KOPT-K1 (cell line): ENCODE measurements around the gene SQOR.

ENCODE experiments used
- H3K27ac ChIP-seq: fragments of 200-600 bp; sonication (generic); 2 replicates; pipeline ENCODE4 v1.5.1; 2016; ENCODE audit warnings: antibody characterized with exemption, mild to moderate bottlenecking, low read depth, low read length; ENCODE audit not compliant: poor library complexity, severe bottlenecking
- H3K36me3 ChIP-seq: fragments of 200-600 bp; sonication (generic); 2 replicates; pipeline ENCODE4 v1.5.1; 2017; ENCODE audit warnings: antibody characterized with exemption, mild to moderate bottlenecking, low read length, moderate library complexity; ENCODE audit not compliant: insufficient read depth
- H3K9me3 ChIP-seq: fragments of 200-600 bp; sonication (generic); 2 replicates; pipeline ENCODE4 v1.5.1; 2017; ENCODE audit warnings: antibody characterized with exemption, low read length, mild to moderate bottlenecking; ENCODE audit not compliant: insufficient read depth, poor library complexity, severe bottlenecking

SQOR gene

DNA sequence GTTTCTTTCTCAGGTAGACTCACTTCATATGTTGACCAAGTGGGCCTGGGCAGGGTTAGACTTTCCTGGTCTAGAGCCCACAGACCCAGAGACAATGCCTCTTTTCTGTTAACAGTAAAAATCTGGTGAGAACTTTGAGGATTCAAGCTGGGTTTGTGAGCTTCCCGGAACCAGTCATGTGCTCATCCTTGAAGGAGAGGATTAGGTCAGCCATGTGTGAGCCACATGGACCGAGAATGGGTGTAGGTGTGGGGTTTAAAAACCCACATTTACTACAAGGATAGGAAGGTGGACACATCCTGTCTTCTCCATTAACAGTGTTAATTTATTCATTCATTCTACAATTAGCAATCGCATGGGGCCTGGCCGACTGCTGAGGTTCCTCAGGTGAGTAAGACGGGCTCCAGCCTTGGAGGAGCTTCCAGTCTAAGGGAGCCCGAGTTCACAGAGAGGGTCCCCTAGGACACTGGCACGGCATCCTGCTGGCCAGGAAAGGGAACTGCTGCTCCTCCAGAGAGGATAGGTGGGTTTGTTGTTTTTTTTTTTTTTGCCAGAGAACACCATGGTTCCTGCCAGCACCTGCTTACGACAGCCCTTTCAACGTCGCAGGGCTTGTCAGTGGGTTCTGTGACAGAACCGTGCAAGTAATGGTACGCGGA, 69.0 kb downstream of the SQOR start:
- Histone ChIP-seq H3K9me3 (no peaks in the 10 kb centered on the region), H3K36me3 (no peaks in the 10 kb centered on the region), H3K27ac (no peak overlapping the region)

DNA sequence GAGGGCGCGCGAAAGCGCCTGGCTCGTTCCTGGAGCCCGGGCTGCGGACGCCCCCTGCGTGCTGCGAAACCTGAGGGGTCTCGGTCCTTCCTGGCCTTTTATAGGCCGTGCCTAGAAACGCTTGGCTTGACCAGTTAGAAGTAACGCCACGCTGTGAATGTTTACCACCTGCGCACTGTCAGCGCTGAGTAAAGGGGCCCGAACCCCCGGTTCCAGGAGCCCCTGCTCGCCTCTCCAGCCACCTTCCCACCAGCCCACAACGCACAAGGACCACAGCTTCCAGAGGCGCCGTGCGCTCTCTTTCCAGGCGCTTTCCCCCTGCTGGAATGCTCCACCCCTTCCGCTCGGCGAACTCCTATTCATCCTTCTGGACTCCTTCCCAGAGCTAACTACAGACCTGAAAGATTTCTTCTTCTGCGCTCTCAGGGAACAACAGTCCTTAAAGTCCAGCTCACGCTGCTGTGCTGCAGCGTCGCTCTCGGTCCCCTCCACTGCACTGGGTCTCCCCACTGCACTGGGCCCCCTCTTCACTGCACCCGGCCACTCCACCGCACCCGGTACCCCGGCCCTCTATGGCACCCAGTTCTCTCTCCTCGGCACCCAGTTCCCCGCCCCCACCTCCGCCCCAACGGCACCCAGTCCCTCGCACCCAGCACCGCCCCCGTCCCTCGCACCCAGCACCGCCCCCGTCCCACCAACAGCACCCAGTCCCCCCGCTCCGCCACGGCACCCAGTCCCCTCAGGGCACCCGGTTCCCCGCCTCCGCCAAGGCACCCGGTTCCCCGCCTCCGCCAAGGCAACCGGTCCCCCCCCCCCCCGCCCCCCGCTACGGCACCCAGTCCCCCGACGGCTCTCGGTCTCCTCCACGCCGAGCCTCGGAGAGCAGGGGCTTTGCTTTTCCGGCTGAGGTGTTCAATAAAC, 69.8 kb downstream of the SQOR start:
- no peak overlapping the region for H3K27ac ChIP-seq
- H3K9me3 ChIP-seq = no peaks in the 10 kb centered on the region
- H3K36me3 ChIP-seq = no peaks in the 10 kb centered on the region

DNA sequence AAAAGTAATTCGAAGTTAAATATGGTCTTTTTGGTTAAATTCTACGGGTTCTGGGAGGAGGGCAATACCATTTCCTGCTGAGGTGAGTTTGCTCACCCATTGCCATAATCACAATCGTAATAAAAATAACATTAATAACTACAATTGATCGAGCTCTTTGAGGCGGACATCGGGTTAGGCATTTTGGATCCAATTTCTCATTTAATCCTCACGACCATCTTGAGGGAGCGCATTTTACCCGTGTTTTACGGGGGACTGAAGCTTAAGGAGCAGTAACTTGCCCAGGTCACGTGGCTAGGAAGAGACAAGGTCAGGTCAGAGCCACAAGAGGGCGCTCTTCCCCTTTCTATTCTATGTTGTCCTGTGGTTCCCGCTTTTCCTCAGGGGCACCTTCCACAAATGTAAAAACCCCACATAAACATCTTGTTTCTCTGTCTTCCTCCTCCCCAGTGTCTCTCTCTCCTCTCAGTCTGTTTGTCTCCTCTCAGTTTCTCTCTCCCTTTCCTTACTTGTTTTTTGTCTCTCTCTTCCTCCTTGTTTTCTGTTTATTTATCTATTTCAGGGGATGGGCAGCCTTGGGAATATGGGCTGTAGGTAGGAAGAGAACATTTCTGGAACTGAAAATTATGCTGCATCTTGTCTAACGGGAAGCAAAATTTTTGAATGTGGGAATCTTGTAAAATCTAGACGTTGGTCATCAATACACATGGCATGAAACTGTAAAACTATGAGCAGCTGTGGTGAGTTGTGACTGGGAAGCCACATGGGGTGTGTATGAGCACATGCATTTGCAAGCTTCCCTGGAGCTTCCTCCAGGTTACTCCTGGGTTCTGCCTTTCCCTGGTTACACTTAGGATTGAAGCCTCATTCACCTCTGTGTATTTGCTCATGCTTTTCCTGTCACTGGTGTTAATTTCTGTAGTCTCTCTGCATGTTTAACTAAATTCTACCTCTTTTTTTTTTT, 71.0 kb downstream of the SQOR start:
- H3K27ac ChIP-seq = no peak overlapping the region
- H3K9me3 ChIP-seq = no peaks in the 10 kb centered on the region
- H3K36me3 ChIP-seq = no peaks in the 10 kb centered on the region

DNA sequence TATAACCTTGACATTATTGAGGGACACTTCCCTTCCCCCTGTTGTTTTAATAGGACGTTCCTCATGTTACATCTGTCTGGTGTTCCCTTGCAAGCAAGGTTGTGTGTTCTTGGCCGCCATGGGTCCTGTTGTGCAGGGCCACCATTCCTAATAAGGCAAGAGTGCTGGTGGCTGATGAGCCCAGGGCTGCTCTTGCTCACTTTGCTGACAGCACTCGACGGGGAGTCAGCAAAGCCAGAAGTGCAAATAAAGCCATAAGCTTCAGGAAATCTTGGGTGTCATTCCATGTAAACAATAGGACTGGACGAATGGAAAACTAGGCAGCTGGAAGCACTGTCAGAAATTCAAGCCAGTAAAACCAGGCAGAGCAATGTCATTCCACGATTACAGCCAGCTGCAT, 75.8 kb downstream of the SQOR start:
- Histone ChIP-seq H3K27ac (no peak overlapping the region), H3K36me3 (no peaks in the 10 kb centered on the region), H3K9me3 (no peaks in the 10 kb centered on the region)

DNA sequence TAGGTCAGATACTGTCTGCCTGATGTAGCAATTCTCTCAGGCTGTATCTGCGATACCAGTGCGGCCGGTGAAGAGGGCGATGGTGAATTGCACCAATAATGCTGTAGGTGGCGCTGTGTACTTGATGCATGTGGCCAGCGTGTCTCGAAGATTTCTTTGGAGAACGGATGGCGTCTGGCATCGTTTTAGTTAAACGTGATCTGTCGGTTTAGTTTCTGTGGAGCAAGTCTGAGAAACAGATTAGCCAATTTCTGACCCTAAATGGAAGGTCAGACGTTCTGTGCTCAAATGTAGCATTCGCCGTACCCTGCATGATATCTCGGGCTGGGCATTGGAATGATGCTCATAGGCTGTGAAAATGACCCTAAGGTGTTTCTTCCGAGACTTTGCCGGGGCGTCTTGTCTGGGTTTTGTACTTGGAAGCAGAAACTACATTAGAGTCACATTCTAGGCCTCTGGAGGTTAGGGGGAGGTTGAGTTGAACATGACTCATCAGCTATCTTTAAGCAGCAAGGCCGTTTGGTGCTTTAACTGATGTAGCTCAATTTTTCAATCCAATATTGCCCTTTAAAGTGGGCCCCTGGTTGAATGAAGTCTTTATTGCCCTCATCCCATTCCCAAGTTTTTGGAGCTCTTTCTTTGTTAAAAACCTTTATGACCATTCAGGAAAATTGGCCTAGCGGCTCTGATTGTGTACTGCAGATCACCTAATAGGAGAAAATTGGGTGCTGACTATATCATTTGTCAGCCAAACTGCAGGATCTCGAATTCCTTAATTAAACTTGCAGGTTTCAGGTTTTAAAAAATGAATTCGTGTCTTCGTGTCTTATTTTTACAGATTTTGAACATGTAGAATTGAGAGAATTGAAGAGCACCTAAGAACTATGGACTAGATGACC, 80.0 kb downstream of the SQOR start:
- Histone ChIP-seq H3K27ac (no peak overlapping the region), H3K9me3 (no peaks in the 10 kb centered on the region), H3K36me3 (no peaks in the 10 kb centered on the region)

DNA sequence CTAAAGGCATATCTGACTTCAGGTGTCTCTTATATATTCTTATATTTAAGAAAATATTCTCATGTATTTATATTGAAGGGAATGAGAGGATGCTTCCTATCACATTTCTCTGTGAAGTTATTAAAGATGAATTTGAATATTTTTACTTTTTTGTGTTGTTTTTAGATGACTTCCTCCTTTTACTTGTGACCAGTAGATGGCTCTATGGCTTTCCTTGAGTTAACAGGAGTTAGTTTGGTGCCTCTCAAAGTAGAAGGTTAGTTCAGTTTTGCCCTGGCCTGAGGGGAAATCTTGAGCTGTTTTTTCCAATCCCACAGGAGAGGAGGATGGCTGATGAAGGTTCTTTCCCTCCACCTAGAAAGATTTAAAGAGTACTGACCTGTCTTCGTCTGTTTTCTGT, 80.7 kb downstream of the SQOR start:
- H3K9me3 ChIP-seq = no peaks in the 10 kb centered on the region
- no peak overlapping the region for H3K27ac ChIP-seq

DNA sequence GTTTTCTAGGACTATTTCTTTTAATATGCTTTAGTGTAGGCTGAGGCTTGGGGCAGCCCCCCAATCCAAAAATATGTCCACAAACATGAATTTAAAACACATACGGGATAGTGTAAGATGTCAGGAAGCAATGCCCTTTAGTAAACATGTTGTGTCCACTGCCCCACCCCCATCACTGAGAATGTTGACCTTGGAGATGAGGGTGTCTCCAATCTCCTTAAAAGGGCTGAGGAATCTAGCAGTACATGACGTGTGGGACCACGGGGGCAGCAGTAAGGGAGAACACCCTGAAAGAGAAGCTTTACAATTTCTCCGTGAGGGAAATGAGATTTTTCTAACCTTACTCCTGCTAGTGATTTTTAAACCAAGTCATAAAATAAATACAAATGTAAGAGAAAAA, 84.7 kb downstream of the SQOR start:
- no peak overlapping the region for H3K27ac ChIP-seq

More for the DNA sequence above, 80.7 kb downstream of the SQOR start:
- H3K36me3 ChIP-seq = no peaks in the 10 kb centered on the region

DNA sequence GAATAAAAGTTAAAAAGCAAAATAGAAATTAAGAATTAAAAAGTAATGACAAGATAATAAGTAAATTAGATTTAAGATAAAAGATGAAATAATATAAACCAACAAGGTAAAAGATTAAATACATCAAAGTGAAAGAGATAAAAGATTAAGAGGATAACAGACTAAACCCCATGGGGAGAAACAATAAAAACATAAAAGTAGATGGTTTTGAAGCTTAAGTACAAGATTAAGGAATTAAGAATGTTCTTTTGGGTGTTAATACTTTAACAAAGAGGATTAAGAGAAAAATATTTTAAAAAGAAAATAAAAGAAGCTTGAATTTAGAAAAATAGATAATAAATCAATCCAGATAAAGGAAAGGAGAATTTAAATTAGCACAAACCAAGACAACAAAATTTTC, 85.4 kb downstream of the SQOR start:
- Histone ChIP-seq H3K27ac (no peak overlapping the region), H3K36me3 (no peaks in the 10 kb centered on the region), H3K9me3 (no peaks in the 10 kb centered on the region)

More for the DNA sequence above, 84.7 kb downstream of the SQOR start:
- Histone ChIP-seq H3K36me3 (no peaks in the 10 kb centered on the region), H3K9me3 (no peaks in the 10 kb centered on the region)

DNA sequence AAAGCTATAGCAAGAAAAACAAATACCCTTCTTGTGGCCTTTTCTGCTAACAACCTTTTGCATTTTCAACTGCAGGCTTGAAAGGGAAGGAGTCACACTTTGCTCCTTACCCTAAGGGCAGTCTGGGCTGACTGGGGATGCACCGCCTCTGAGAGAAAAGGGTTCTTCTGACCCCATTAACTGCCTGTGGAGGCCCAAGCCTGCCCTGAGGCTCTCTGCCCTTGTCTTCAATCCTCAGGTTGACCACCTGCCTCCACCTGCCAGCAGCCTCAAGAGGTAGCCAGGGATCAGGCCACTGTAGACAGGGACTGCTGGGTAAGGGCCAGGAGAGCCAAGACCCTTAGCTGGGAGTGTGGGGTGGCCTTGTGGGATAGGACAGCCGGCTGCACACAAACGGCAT, 93.8 kb downstream of the SQOR start:
- Histone ChIP-seq H3K9me3 (no peaks in the 10 kb centered on the region), H3K36me3 (no peaks in the 10 kb centered on the region)

DNA sequence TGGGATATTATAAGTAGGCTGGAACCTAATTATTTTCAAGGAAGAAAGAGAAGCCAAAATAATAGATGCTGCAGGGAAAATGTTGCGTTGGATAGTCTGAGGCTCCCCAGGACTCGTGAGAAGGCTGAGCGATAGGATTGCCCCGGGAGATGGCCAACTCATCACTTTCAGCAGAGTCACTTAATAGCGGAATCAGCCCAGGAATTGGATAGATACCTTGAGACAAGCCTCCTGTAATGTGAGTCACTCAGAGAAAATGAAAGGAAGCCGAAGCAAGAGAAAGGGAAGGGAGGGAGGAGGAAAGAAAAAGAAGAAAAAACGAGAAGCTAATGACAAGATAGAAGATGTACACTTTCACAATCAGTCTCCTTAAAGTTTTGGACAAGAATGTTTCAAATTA, 94.3 kb downstream of the SQOR start:
- Histone ChIP-seq H3K36me3 (no peaks in the 10 kb centered on the region), H3K27ac (no peak overlapping the region), H3K9me3 (no peaks in the 10 kb centered on the region)

More for the DNA sequence above, 93.8 kb downstream of the SQOR start:
- H3K27ac ChIP-seq = no peak overlapping the region

DNA sequence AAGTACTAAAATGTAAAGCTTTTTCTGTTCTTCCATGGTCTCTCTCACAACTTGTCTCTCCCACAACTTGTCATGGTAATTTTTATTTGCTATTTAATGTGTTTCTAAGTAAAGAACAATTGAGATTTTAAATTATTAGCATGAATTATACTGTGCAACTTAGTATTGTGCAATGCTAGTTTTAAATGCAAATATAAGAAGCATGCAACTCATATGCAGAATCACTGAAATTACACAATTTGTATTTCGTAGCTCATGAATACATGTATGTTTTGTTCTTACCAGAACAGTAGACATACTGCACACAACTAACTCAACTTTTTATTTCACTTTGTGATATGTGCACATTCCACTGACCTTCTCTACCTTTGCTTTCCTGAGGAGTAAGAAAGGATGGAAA, 96.5 kb downstream of the SQOR start:
- Histone ChIP-seq H3K9me3 (no peaks in the 10 kb centered on the region), H3K36me3 (no peaks in the 10 kb centered on the region), H3K27ac (no peak overlapping the region)

DNA sequence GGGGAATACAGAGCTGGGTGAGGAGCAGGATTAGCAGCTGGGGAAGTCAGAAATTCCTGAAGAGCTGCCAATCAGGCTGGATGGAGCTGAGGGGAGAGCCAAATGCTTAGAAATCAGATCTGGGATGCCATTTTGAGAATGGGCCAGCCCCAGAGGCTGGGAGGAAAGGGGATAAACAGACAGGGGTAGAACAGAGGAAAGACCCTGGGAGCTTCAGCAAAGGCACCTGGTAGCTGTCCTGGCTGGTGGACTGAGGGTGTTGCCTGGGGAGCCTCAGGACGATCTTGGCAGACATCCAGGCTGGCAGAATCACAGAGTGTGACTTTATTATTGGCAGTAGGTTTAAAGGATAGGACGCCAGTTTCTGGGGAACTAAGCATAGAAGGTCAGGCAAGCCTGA, 97.8 kb downstream of the SQOR start:
- Histone ChIP-seq H3K27ac (no peak overlapping the region), H3K9me3 (no peaks in the 10 kb centered on the region), H3K36me3 (no peaks in the 10 kb centered on the region)

DNA sequence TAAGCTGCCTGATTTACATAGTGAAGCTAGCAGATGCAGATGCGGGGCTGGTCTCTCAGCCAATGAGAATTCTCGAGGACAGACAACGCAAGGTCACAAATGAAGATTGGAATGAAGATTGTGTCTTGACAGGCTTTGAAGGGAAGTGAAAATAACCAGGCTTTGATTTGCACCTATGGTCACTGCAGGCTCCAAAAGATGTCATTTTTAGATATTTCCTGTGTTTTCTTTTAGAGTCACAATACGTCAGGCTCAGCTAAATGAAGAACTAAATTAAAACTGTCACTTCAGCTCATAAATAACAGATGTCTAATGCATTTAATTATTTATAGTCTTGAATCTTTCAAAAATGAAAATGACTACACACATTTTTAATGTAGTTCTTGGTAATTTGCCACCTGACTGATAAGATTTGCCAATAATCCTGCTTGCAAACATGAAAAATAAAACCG, 99.5 kb downstream of the SQOR start:
- H3K36me3 ChIP-seq = no peaks in the 10 kb centered on the region
- no peak overlapping the region for H3K27ac ChIP-seq
- no peaks in the 10 kb centered on the region for H3K9me3 ChIP-seq
